GM12865 (cell line): ENCODE results near the gene RUFY3.

ENCODE experiments used
- DNase-seq: peaks from one replicate; pipeline ENCODE4 v3.0.0; 2010; ENCODE audit warnings: low read depth
- H3K4me3 ChIP-seq: 2 replicates; pipeline ENCODE4 v1.5.1; 2011; ENCODE audit warnings: mild to moderate bottlenecking, low read depth, low read length, control low read depth
- CTCF ChIP-seq: IDR thresholded peaks from 2 replicates; pipeline ENCODE4 v1.5.1; 2011; ENCODE audit warnings: low read length, control low read depth, low read depth, inconsistent platforms; ENCODE audit not compliant: insufficient read depth; ENCODE audit errors: missing control alignments

RUFY3 gene

DNA sequence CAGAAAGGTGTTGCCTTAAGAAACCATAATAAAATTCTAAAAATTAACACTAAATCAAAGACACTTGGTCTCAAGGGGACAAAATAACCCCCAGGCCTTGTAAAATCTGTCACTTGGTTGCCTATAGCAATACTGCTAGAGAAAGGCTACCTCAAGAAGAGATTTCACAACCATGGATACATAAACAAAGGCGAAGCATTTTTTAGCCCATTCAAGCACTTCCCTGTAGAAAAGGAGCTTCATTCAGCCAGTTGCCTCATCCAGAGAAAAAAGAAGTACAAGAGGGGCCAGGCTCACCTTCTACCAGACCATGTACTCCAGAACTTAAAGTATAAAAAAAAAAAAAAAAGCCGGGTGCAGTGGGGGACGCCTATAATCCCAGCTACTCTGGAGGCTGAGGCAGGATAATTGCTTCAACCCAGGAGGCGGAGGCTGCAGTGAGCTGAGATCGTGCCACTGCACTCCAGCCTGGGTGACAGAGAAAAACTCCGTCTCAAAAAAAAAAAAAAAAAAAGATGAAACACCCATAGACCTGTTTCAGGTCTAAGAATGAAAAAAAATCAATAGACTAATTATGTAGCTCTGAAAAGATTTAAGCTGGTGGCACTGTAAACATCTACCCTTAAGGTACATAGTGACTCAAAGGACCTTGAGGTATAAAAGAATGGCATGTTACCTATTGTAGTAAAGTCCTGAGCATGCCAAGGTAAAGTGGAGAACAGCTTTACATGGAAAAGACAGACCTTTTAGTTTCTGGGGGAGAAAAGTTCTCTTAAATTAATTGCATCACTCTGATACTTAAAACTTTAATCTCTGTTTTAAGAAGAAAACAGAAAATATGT is 18.0 kb downstream of the RUFY3 start:
- H3K4me3 ChIP-seq, result no peak overlapping the region
- DNase-seq, result no peak
- TF ChIP-seq CTCF, result no peak

DNA sequence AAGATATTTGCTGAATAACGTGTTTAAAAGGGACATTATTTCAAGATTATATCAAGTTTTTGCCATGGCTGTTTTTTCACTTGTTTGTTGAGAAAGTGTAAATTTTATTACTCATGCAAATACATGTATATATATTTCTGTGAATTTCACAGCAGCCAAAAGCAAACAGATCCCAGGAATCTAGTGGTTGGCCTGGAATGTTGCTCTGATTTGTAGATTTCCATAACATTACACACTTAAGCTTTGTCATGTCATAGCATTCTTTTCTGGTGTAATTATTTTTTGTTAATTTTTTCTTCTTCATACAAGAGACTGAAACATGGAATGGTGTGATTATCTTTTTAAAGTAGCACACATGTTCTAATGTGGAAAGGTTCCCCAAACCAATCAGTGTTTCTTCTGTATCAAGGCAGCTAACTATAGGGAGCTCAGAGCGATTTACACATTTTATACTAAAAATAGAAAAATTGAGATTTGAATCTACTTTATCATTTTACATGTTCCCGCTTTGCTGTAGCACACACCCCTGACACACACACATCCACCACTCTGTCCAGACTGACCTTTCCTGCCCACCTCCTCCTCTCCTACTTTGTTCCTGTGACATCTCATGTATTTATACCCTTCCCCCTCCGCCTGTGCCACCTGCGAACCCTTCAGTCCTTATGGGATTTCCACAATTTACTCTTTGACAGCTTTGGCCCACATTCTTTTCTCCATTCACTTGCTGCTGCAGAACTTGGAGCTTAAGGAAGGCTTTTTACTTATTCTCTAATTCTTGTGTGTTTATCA is 20.3 kb downstream of the RUFY3 start:
- DNase-seq, result no peak
- no peak overlapping the region for H3K4me3 ChIP-seq
- no peak for TF ChIP-seq CTCF

DNA sequence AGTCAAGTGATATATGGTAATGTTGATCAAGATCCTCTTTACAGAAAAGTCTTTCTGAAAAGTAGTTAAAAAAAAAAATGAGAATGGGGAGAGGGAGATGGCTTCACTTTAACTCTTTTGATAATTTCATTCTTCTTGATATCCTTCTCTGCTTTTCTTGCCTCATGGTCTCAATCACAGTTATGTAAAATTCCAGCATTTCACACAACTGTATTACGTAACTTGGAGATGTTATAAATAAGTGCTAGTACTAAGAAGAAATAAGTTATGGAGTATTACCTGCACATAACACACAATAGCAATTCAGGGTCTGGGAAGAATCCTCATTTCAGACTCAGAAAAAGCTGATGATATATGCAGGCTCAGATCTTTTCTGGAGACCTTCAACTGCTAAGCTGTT is 22.0 kb downstream of the RUFY3 start:
- TF ChIP-seq CTCF, result no peak
- DNase-seq, result no peak
- H3K4me3 ChIP-seq, result no peak overlapping the region

DNA sequence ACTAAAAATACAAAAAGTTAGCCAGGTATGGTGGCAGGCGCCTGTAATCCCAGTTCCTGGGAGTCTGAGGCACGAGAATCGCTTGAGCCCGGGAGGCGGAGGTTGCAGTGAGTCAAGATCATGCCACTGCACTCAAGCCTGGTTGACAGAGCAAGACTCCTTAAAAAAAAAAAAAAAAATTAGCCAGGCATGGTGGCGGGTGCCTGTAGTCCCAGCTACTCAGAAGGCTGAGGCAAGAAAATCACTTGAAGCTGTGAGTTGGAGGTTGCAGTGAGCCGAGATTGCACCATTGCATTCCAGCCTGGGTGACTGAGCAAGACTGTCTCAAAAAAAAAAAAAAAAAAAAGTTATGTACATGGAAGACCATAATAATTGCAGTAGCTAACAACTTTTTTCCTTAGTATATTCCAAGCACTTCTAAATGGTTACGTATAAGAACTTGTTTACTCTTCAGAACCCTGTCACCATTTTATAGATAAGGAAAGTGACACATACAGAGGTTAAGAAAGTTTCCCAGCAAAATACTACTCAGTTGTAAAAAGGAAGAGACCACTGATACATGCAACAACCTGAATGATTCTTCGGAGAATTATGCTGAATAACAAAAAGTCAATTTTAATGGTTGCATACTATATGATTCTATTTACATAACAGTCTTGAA is 24.5 kb downstream of the RUFY3 start:
- no peak overlapping the region for H3K4me3 ChIP-seq
- no peak for TF ChIP-seq CTCF
- DNase-seq, result no peak

DNA sequence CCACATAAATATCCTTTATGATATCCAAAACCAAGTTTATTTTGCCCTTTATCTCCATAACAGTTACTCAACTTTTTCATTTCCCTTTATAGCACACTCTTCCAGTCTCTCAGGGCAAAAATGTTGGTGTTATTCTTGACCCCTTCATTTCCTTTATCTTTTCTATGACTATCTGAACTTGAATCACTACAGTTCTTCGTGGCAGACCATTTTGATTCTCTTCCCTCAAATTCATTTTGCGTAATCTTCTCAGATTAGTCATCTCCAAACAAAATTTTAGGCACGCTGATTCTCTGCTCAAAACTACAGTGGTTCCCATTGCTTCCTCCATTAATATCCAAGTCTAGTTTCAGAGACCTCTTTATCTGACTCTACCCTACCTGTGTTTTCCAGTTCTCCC is 26.1 kb downstream of the RUFY3 start:
- TF ChIP-seq CTCF, result no peak
- no peak for DNase-seq
- no peak overlapping the region for H3K4me3 ChIP-seq

DNA sequence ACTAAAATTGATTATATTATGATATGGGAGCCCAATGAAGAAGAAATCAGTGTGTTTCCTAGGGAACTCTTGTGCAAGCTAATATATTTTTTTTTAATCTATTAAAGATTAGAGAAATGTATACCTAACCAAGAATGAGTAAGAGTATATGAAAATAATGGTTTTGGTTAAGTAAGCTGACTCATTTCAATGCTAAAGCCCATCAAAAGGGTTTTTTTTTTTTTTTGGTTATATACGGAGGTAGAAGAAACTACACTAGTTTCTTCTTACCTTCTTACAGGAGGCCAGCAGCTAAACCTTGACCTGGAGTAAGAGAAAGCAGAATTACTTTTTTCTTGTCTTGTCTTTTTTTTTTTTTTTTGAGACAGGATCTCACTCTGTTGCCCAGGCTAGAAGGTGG is 27.5 kb downstream of the RUFY3 start:
- no peak overlapping the region for H3K4me3 ChIP-seq
- DNase-seq, result peak; percentile 43
- no peak for TF ChIP-seq CTCF
